ENCODE results near the gene ITPK1.
A peak's percentile ranks its signal among the peaks of the same experiment; 100 is the strongest.

Gene ITPK1

DNA sequence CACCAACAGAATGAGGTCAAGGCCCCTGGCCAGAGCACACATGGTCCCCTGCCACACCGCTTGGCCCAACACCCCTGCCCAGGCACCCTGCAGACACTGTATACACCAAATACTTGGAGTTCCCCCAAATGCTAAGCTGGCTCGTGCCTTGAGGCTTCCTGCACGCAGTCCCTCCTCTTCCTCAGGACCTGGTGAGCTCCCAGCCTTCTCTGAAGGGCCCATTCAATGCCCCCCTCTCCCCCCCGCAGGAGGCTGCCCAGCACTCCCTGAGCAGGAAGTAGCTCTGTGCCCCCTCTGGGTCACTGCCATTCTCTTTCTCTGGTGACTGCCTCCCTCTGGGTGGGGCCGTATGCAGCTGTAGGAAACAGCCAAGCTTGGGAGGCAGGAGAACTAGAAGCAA lies 75.3 kb downstream of the ITPK1 start:
- no peak for DNase-seq

DNA sequence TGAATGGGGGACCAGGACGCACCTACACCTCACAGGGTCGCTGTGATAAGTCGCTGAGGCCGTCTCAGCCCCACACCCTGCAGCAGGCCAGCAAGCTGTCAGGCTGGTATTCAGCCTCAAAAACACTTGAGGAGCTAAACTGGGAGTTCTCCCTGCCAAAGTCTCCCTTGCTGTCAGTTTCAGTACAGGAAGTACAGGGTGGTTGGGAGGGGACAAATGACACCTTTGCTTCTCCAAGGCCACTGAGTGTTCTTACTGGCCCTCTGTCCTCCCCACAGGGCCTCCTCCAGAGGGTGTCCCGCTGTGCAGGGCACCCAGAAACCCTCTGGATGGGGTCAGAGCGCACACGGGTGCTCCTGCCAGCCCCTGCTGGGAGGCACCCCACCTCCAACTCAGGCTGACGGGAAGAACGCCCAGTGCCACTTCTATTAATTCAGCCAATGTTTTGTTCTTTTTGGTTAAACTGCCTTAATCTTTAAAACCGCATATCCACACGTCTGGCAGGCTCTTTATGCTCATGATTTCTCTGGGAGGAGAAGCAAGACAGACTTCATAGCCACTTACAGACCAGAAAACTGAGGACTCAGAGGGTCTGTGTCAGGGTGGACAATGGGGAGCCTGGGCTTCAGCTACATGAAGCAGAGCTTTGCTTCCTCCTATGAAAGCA lies 75.9 kb downstream of the ITPK1 start:
- DNase-seq: no peak

DNA sequence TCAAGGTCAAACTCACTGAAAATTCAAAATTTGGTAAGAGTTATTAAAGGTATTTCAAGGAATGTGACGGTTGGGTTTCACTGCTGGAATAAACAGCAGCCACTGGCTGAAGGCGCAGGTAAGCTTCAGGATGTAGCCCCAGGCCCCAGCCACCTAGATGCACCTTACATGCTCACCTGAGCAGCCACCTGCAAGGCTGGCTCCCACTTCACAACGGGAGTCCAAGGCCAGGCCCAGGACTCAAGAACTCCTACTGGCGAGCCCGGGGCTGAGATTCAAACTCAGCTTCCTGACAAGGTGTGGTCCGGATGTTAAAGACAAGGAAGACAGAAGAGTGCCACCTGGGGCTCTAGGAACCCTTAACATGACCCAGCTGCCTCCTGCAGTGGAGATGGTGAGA lies 78.4 kb downstream of the ITPK1 start:
- DNase-seq: no peak

DNA sequence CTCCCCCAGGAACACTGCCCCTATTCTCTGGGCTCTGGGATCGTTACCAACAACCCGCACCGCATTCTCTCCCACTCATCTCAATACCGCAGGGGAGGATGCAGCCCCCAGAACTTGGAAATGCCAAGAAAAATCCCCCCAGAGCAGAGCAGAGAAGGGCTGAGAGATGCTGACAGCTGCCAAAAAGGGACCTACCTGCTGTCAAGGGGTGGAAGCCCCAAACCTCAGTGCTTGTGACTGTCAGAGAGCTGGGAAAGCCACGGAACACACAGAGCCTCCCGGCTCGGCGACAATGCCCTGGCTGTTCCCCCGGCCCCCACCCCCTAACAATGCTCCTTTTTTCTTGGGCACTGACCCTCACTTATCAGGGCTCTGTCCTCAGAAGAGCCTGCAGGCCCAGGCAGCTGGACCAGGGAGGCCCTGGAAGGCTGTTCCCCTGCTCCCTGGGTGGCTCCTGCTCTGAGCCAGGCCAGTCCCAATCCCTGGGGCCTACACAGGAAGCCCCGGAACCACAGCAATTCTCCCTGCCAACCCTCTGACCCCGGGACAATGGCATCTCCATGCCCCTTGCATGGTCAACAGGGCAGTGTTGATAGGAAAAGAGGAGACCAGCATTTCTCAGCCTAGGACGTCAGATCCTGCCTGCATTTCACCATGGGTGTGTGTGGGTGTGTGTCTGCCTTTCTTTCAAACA lies 78.9 kb downstream of the ITPK1 start:
- DNase-seq: no peak

DNA sequence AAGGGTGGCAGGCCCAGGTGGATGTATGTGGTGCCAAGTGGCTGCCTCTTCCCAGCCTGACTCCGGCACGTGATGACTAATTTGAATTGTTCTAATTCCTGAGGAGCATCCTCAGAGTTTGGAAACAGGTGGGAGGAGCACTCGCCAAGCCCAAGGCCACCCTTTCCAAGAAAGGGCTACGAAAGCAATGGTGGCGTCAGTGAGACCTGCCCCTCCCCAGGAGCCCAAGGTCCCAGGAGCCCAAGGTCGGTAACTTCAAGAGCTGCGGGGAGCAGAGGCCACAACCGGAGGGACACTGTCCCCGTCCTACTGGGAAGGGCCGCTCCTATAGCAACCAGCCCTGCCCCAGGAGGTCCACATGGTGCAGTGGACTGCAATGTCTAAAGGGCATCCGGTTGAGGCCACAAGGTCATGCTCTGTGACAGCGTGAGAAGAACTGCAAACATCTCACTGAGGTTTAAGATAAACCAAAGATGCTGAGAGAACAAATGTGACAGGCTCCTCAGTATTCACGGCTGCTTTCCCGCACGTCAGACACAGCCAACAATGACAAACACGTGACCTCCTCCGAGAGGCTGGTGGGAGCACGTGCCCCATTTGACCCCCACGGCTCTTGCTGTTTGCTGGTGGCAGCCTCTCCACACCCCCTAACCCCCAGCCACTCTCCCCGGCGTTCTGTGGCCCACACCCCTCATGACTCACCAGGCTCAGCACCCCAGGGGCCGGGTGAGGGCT lies 79.6 kb downstream of the ITPK1 start:
- no peak for DNase-seq

DNA sequence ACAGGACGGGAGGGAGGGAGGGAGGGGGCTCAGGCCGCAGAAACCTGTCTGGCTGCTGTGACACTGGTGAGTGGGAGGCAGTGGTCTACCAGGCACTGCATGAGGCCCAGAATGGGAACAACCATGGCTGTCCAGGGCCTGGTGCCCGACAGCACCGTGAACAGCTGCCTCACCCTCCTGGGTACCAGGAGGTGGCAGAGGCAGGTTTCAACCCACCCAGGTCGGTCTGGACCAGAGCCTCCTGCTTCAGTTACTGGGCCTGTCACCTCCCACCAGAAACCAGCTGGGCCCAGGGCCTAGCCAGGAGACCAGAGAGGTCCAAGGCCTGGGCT lies 80.2 kb downstream of the ITPK1 start:
- DNase-seq: no peak

DNA sequence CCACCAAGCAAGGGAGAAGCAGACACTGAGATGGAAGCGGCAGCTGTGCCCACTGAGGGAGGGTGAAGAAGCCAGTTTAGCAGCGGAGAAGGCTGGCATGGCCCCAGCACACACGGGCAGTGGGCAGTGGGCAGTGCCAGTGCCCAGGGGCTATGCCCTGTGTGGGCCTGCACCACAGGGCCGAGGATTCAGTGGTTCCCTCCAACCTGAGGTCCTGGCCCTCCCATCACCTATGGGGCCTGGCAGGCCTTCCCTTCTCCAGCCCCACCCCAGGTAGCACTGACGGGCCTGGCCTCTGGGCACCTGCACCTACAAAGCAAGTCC lies 81.1 kb downstream of the ITPK1 start:
- no peak for DNase-seq

DNA sequence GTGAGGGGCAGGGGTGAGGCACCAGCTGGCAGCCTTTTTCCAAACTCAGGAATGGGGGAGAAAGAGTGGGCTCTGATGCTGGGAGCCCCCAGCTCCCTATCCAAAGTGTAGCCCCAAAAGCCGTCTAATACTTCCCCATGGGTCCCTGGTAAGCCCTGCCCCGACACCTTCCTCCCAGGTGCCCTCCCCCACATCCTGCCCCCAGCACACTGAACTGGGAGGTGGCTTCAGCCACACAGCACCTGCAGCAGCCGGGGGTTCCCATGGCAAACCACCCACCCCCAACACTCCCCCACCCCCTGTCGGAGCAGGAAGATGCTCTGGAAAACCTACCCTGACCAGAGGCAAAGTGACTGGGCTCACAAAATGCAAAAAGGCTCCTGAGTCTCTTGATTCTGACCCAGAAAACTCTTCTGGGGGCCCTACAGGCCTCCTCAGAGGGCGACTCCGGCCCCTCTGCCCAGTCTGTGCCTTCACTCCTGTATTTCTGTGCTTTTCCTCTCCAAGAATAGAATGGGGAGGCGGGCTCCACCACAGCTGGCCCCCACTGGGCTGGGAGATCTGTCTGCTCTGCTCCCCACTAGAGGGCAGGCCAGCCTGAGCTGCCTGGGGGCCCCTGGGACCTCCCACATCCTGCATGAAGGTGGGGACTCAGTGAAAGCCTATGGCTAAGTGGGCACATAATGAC lies 81.6 kb downstream of the ITPK1 start:
- DNase-seq: peak; percentile 70

DNA sequence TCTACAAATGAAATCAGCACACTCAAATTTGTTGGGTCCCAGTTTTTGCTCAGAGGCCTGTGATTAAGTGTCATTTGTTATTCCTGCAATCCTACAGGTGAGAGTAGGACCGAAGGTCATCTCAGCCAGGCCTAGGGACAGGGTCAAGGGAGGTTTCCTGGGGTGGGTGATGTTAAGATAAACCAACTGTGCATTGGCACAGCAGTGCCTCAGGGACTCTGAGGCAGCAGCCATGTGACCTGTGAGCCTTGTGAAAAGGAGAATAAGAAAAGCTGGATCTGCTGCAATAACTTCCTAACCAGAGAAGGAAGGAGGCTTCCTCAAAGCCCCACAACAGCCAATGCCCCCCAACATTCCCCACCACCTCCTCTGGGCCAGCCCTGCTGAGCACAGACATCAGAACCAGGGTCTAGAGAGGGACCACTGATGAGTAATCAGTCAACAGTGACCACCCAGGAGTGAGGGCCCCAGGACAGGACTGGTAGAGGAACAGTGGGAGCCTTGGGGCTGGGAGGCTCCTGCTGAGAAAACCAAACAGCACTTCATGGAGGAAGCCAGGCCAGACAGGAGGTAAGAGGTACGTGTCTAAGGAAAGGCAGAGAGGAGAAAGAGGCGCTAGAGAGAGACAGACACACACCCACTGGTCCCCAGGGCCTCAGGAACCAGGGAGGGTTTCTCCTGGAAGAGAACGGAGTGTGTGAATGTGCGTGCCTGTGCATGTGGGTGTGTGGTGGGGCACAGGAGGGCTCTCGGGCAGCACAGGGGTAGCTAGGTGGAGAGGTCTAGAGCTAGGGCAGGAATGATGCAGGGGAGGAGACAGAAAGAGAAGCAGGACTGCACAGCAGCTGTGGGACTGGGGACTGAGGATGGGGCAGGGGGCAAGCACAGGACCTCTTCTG lies 82.4 kb downstream of the ITPK1 start:
- no peak for DNase-seq

DNA sequence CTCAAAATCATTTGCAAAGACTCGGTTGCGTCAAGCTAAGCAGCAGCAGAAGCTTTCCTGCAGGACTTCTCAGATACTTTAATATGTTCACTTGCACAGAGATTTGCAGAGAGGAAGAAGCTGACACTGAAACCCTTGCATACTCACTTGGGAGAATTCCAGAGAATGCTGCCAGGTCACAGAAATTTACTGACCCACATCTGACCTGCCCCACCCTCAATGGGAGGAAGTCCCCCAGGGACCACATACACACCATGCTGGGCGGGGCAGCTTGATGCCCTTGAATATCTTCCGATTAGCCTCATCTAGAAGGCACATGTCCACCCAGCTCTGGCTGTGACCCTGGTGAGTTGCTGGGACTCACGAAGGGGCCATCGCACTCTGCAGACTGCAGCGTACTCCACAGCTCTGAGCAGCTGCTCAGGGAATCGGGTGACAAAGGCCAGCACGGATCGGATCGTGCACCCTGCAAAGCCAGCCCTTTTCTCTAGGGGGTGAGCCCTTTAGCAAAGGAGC lies 83.2 kb downstream of the ITPK1 start:
- no peak for DNase-seq

DNA sequence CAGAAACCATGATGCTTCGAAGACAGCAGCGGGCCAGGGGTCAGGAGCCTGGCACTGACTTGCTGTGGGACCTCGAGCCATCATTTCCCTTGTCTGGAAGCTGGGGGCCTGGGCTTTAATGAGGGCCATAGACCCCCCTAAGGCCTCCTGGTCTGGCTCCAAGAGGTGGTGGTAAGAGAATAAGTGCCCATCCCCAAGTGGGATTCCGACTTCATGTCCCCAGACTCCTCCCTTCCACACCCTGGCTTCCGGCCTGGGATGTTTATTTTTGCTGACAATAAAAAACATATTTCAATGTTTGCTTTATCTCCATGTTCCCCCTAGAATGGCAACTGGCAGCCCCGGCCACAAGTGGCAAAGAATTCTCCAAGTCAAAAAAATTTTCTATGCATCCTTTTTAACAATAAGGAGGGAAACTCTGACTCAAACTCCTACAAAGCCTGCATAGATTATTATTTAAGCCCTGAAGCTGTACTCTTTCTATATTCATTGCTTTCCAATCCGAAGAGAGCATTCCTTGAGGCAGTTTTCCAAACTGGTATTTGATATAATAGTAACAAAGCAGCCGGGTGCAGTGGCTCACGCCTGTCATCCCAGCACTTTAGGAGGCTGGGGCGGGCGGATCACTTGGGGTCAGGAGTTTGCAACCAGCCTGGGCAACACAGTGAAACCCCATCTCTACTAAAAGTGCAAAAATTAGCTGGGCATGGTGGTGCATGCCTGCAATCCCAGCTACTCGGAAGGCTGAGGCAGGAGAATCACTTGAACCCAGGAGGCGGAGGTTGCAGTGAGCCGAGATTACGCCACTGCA lies 84.0 kb downstream of the ITPK1 start:
- no peak for DNase-seq

DNA sequence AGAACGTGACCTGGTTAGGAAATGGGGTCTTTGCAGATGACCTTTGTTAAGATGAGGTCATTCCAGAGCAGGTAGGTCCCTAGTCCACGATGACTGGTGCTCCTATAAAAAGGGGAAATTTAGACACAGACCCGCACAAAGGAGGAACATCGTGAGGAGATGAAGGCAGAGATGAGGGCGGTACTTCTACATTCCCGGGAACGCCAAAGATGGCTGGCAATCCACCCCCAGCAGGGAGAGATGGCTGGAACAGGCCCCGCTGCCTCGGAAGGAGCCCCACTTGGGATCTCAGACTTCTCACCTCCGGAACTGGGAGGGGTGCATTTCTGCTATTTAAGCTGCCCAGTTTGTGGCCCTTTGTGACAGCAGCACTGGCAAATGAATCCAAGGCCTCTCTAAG lies 85.0 kb downstream of the ITPK1 start:
- no peak for DNase-seq

DNA sequence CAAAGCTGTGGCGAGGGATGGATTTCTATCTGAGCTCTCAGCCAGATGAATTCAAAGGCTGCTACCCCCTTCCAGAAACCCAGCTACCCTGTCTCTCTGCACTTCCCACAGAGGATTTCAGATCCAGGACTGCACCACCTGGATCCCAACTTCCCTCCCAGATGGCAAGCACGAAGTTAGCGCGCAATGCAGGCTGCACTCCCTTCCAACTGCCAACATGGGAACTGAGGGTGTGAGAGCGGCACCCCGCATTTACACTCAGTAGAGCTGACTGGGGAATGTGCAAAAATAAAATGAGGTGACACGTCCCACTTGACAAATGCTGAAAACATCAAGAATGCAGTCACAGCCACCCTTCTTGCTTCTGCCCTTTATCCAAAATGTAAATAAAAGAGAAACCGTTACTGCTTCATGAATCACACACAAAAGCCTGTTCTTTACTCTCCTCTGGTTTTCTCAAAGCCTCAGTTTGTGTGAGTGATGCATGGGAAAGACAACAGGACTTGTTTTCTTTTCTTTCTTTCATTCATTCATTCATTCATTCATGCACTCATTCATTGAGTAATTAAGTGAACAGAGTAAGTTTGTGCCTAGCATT lies 85.7 kb downstream of the ITPK1 start:
- no peak for DNase-seq

DNA sequence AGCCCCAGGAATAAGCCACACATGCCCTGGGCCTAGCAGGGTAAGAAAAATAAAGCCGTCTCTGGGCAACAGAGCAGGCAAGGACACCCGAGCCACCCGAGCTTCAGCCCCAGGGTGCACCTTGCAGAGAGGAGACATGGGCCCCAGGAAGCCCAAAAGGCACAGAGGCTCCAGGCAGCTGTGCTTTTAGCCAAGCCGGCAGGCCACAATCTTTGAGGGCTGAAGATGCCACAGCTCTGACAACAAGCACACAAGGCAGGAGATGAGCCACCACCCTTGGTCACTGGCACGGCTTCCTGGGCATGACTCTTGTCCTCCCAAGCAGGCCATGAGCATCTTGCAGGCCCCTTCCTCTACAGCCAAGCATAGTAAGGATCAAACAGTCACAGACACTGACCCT lies 86.3 kb downstream of the ITPK1 start:
- no peak for DNase-seq

DNA sequence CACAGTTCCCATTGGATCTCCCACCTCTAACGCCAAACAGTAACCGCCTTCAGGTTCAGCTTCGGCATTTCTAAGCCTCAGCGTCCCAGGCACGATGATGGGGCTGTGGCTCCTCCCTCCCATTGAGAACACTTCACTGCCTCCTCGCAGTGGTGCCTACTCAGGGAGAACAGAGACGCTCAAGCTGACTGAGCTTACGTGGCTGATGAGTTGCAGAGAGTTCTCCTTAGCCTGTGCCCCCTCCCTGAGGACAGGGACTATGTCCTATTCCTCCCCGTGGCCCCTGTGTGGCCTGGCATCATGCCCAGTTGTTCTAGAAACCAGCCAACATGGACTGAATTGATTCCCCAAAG lies 87.0 kb downstream of the ITPK1 start:
- DNase-seq: no peak

DNA sequence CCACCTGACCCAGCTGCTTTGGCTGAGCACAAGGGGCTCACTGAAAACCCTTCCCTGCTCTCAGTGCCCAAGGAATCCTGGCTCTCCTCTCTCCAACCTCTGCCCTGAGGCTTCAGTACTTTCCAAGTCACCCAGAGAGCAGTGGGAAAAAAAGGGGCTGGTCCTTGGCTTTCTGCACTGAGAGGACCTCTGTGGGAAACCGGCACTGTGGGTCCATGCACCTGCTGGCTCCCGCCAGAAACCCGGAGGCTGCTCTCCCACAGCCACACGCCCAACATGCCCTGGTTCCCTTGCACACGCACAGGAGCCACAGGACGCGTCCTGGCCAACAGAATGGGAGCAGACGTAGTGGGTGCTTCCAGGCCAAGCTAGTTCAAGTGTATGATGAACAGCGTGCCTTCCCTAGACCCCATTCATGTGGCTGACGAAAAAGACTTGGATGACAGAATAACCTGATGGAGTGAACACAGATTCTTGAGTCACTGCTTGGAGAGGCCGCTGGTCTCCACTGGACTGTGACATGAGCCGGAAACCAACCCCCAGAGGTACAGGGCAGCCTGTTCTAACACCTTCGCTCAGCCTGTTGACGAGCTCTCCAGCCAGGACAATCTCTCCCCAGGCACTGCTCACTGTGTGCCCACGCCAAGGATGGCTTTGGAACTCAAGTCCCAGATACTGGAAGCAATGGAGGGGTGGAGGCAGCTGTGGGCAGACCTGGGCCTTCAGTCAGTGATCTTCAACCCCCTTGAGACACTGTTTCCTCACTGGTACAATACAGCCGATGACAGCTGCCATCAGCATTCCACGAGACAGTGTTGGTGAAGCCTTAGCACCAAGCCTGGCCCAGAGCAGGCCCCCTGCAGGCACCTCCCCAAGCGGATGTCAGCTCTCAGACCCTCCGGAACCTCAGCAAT lies 87.7 kb downstream of the ITPK1 start:
- no peak for DNase-seq

DNA sequence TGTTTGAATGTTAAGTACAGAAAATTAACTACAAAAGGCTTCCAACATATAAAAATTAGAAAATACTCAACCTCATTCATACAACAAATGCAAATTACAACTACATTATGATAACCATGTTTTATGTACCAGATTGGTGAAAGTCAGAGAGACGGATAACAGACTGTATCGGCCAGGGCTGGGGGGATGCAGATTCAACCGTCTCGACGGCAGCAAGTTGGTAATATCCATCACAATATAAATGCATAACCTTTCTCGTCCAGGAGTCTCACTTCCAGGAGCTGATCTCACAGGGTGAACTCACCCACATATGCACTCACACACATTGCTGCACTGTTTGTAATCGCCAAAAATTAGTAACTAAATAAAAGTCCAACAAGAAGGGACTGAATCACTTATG lies 89.4 kb downstream of the ITPK1 start:
- no peak for DNase-seq

DNA sequence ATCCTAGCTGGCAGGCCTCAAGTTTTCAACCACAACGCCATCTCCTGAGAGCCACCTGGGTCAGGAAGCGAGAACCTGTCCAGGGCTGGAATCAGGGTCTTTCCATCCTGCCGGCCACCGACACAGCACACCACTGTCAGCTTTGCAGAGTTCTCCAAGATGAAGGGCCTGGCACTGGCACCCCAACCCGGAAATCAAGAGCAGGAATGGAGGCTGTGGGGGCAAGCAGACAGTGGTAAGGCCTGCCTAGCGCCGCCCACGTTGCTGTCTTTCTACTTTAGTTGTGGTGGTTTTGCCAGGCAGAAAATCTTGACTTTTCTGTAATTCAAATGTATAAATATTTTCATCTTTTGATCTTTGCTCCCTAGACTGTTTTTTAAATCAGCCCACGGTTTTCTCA lies 90.7 kb downstream of the ITPK1 start:
- DNase-seq: no peak

DNA sequence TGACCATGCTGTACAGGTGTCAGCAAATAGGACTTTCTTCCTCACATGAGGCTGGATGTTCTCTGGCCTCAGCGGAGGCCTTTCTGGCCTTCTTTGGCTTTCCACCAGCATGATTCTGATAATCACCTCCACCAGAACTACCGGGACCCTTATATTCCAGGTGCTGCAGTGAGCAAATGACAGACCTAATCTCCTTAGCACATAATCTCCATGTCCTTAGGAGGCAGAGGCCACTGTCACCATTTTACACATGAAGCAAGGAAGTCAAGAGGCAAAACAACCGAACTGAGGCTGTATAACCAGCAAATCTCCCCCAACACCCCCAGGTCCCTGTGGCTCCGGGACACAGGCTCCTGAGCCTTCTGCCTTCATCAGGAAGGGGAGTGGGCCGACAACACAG lies 91.2 kb downstream of the ITPK1 start:
- DNase-seq: no peak

DNA sequence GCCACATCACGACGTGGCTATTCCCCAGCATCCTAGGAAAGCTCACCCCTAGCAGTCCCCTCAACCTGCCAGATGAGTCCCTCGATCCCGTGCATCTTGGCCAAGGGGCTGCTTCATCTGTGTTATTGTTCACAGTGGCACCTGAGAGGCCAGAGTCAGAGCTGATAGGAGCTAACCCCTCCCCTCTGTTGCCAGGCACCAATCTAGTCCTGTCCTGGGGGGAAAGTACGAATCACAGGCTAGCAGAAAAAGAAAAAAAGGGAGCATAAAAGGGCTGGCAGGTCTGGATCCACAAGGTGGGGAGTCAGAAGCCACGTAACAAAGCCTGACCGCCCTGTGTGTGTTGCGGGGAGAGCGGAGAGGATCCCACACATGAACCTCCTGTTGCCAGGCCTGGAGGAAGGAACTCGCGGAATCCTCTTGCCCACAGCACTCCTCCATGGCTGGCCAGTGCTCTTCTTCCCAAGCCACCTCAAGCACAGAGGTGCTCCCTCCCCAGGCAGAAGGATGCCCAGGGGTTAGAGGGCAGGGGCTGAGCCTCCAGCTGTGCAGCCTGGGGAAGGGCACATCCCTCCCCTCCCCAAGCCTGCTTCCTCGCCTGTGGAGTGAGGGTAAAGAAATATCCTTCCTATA lies 91.8 kb downstream of the ITPK1 start:
- DNase-seq: no peak

All from activated effector memory CD4-positive, alpha-beta T cell treated with anti-CD3 and anti-CD28 coated beads, Interleukin-2, amount 50 U/mL, for 16 hours (primary cell).